ENCODE data around the gene HDAC5. TPM values are rescaled to one million over a fixed set of nuclear protein-coding genes. Genes with fewer than 3 reads are reported as not detected.

HDAC5 gene
- polyA plus RNA-seq, 1 of the 3 experiments (the other 2 are of a cell fraction) = 19.0 TPM

DNA sequence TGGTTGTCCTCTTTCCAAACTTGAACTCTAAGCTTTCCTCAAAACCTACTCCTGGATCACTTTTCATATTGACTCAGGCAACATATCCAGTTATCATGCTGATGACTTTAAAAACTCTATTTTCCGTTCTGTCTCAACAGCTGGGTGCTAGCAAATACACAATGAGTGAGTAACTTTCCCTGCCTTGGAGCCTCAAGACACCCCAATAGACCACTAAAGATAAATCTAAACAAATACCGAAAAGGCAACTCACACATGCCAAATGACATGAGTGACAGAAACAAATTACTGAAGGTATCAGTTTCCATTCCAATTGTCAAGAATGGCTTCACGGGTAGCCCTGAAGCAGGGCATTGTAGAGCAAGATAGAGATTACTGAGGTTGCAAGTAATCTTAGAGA, 93.0 kb downstream of the HDAC5 start:
- POLR2A ChIA-PET = no interaction called here
- WGBS (ENCODE audit: low lambda C conversion rate) = 99% methylated on average over 3 of the region's 3 CpGs

DNA sequence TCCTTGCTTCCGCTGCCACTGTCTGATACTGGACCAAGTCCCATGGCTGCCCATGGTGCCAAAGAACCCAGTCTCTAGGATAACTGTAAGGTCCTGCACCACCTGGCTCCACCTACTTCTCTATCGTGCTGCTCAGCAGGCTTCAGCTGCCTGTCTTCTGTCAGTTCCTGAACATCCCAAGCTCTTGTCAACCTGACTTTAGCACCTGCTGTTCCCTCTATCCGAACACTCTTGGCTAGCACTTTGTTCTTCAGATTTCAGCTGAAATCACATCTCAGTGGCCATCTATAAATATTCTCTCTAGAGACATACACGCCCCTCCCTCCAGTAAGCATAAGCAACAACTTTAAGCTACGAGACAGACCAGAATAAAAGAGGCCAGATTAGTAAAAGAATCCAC, 93.7 kb downstream of the HDAC5 start:
- Histone ChIP-seq H3K4me2 (no peak overlapping the region), H3K27me3 (ENCODE audit: insufficient read depth) (no peaks in the 10 kb centered on the region), H3K4me3 (ENCODE audit: low read depth in 2 of 2, low read length in 1 of 2) (no peak overlapping the region), H3K4me1 (ENCODE audit: control insufficient read depth in 1 of 2, insufficient read depth in 2 of 2, low read depth in 1 of 2, low read length in 1 of 2) (peaks cover 0 to 11% of the 10 kb centered on the region in 2 experiments; a peak in 1 of 4 replicates), H2AFZ (ENCODE audit: low read depth) (no peak overlapping the region), H4K20me1 (ENCODE audit: insufficient read depth) (no peaks in the 10 kb centered on the region), H3K9me2 (no peaks in the 10 kb centered on the region), H3K27ac (ENCODE audit: low read depth in 2 of 2, low read length in 1 of 2) (no peak overlapping the region), H3K9ac (no peak overlapping the region), H3K9me3 (no peaks in the 10 kb centered on the region), H3K79me2 (ENCODE audit: insufficient read depth) (no peaks in the 10 kb centered on the region; the same call in 1 of the 2 replicates), H3F3A (replicated peaks; ENCODE audit: insufficient read depth) (peaks cover 8% of the 10 kb centered on the region), H3K36me3 (replicated peaks in 1 of 2; ENCODE audit: control insufficient read depth in 1 of 2, insufficient read depth in 2 of 2, low read length in 1 of 2) (peaks cover 37% of the 10 kb centered on the region in 2 experiments)
- ChIA-PET POLR2A (no interaction called here), CTCF (interaction anchor here (0.8 to 3.2 kb wide), 4 partner anchors 12 to 151 kb away, joined by 3 to 15 read pairs (median 8); no protein-coding TSS in a partner anchor)
- WGBS (ENCODE audit: low lambda C conversion rate) = 97% methylated on average over 5 of the region's 5 CpGs
- no peak for DNase-seq
- no peak for TF ChIP-seq GATA2 (CRISPR knock-in tag; IDR thresholded peaks at IDR 0.05)
- TF ChIP-seq, protein P1, sequence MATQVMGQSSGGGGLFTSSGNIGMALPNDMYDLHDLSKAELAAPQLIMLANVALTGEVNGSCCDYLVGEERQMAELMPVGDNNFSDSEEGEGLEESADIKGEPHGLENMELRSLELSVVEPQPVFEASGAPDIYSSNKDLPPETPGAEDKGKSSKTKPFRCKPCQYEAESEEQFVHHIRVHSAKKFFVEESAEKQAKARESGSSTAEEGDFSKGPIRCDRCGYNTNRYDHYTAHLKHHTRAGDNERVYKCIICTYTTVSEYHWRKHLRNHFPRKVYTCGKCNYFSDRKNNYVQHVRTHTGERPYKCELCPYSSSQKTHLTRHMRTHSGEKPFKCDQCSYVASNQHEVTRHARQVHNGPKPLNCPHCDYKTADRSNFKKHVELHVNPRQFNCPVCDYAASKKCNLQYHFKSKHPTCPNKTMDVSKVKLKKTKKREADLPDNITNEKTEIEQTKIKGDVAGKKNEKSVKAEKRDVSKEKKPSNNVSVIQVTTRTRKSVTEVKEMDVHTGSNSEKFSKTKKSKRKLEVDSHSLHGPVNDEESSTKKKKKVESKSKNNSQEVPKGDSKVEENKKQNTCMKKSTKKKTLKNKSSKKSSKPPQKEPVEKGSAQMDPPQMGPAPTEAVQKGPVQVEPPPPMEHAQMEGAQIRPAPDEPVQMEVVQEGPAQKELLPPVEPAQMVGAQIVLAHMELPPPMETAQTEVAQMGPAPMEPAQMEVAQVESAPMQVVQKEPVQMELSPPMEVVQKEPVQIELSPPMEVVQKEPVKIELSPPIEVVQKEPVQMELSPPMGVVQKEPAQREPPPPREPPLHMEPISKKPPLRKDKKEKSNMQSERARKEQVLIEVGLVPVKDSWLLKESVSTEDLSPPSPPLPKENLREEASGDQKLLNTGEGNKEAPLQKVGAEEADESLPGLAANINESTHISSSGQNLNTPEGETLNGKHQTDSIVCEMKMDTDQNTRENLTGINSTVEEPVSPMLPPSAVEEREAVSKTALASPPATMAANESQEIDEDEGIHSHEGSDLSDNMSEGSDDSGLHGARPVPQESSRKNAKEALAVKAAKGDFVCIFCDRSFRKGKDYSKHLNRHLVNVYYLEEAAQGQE (IDR thresholded peaks at IDR 0.05; ENCODE audit: low read depth, low read length) = no peak
- TF ChIP-seq, protein P2, sequence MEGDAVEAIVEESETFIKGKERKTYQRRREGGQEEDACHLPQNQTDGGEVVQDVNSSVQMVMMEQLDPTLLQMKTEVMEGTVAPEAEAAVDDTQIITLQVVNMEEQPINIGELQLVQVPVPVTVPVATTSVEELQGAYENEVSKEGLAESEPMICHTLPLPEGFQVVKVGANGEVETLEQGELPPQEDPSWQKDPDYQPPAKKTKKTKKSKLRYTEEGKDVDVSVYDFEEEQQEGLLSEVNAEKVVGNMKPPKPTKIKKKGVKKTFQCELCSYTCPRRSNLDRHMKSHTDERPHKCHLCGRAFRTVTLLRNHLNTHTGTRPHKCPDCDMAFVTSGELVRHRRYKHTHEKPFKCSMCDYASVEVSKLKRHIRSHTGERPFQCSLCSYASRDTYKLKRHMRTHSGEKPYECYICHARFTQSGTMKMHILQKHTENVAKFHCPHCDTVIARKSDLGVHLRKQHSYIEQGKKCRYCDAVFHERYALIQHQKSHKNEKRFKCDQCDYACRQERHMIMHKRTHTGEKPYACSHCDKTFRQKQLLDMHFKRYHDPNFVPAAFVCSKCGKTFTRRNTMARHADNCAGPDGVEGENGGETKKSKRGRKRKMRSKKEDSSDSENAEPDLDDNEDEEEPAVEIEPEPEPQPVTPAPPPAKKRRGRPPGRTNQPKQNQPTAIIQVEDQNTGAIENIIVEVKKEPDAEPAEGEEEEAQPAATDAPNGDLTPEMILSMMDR (IDR thresholded peaks at IDR 0.05) = no peak
- TF ChIP-seq EP300 (IDR thresholded peaks at IDR 0.05; ENCODE audit: borderline replicate concordance in 1 of 2, low read depth in 1 of 2, low read length in 1 of 2) = no peak
- TF ChIP-seq NFIC (IDR thresholded peaks at IDR 0.05; ENCODE audit: borderline replicate concordance) = no peak
- no peak for TF ChIP-seq MEF2A (IDR thresholded peaks at IDR 0.05; ENCODE audit: borderline replicate concordance, low read depth)
- TF ChIP-seq ELF1 (IDR thresholded peaks at IDR 0.05) = no peak
- TF ChIP-seq POLR2AphosphoS5 (IDR thresholded peaks at IDR 0.05; ENCODE audit: low read depth, low read length) = no peak
- no peak for TF ChIP-seq FOSL2 (IDR thresholded peaks at IDR 0.05; ENCODE audit: borderline replicate concordance, low read depth)
- no peak for TF ChIP-seq RFX5 (IDR thresholded peaks at IDR 0.05; ENCODE audit: low read length)
- TF ChIP-seq NRF1 (IDR thresholded peaks at IDR 0.05; ENCODE audit: low read depth, low read length) = no peak
- no peak for TF ChIP-seq GABPA (IDR thresholded peaks at IDR 0.05; ENCODE audit: low read depth)
- no peak for TF ChIP-seq JUND (IDR thresholded peaks at IDR 0.05)
- TF ChIP-seq RAD21 (IDR thresholded peaks at IDR 0.05; ENCODE audit: low read length) = no peak
- no peak for TF ChIP-seq TAF1 (IDR thresholded peaks at IDR 0.05; ENCODE audit: borderline replicate concordance, low read depth, low read length)

More for the DNA sequence above, 93.0 kb downstream of the HDAC5 start:
- H2AFZ ChIP-seq (ENCODE audit: low read depth) = no peak overlapping the region
- H3K79me2 ChIP-seq (ENCODE audit: insufficient read depth) = no peaks in the 10 kb centered on the region; the same call in 1 of the 2 replicates
- H3K9me2 ChIP-seq = no peaks in the 10 kb centered on the region
- H3K9ac ChIP-seq = no peak overlapping the region
- peaks cover 0 to 3% of the 10 kb centered on the region in 2 experiments; a peak in 1 of 4 replicates for H3K4me1 ChIP-seq (ENCODE audit: control insufficient read depth in 1 of 2, insufficient read depth in 2 of 2, low read depth in 1 of 2, low read length in 1 of 2)
- no peaks in the 10 kb centered on the region for H3K9me3 ChIP-seq
- no peak overlapping the region for H3K27ac ChIP-seq (ENCODE audit: low read depth in 2 of 2, low read length in 1 of 2)
- H3K36me3 ChIP-seq (replicated peaks in 1 of 2; ENCODE audit: control insufficient read depth in 1 of 2, insufficient read depth in 2 of 2, low read length in 1 of 2) = peaks cover 37% of the 10 kb centered on the region in 2 experiments
- H3K4me2 ChIP-seq = no peak overlapping the region
- no peaks in the 10 kb centered on the region for H3K27me3 ChIP-seq (ENCODE audit: insufficient read depth)
- no peak overlapping the region for H3K4me3 ChIP-seq (ENCODE audit: low read depth in 2 of 2, low read length in 1 of 2)
- CTCF ChIA-PET = interaction anchor here (1.2 to 3.2 kb wide), 3 partner anchors 11 to 152 kb away, joined by 3 to 15 read pairs (median 12); no protein-coding TSS in a partner anchor
- DNase-seq = no peak
- peaks cover 8% of the 10 kb centered on the region for H3F3A ChIP-seq (replicated peaks; ENCODE audit: insufficient read depth)
- no peaks in the 10 kb centered on the region for H4K20me1 ChIP-seq (ENCODE audit: insufficient read depth)
- TF ChIP-seq, protein P3, sequence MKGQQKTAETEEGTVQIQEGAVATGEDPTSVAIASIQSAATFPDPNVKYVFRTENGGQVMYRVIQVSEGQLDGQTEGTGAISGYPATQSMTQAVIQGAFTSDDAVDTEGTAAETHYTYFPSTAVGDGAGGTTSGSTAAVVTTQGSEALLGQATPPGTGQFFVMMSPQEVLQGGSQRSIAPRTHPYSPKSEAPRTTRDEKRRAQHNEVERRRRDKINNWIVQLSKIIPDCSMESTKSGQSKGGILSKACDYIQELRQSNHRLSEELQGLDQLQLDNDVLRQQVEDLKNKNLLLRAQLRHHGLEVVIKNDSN (IDR thresholded peaks at IDR 0.05; ENCODE audit: borderline replicate concordance, low read depth) = no peak
- TF ChIP-seq GABPA (IDR thresholded peaks at IDR 0.05; ENCODE audit: low read depth) = no peak
- no peak for TF ChIP-seq NFIC (IDR thresholded peaks at IDR 0.05; ENCODE audit: borderline replicate concordance)
- TF ChIP-seq RAD21 (IDR thresholded peaks at IDR 0.05; ENCODE audit: low read length) = no peak
- no peak for TF ChIP-seq EZH2phosphoT487 (IDR thresholded peaks at IDR 0.05; ENCODE audit: borderline replicate concordance, low read depth)
- TF ChIP-seq, protein P4, sequence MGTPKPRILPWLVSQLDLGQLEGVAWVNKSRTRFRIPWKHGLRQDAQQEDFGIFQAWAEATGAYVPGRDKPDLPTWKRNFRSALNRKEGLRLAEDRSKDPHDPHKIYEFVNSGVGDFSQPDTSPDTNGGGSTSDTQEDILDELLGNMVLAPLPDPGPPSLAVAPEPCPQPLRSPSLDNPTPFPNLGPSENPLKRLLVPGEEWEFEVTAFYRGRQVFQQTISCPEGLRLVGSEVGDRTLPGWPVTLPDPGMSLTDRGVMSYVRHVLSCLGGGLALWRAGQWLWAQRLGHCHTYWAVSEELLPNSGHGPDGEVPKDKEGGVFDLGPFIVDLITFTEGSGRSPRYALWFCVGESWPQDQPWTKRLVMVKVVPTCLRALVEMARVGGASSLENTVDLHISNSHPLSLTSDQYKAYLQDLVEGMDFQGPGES (IDR thresholded peaks at IDR 0.05; ENCODE audit: low read depth, low read length) = no peak
- TF ChIP-seq TAF1 (IDR thresholded peaks at IDR 0.05; ENCODE audit: borderline replicate concordance, low read depth, low read length) = no peak
- no peak for TF ChIP-seq YY1 (IDR thresholded peaks at IDR 0.05; ENCODE audit: low read depth)
- no peak for TF ChIP-seq CHD2 (IDR thresholded peaks at IDR 0.05; ENCODE audit: low read length, partially characterized antibody)
- TF ChIP-seq, protein P5, sequence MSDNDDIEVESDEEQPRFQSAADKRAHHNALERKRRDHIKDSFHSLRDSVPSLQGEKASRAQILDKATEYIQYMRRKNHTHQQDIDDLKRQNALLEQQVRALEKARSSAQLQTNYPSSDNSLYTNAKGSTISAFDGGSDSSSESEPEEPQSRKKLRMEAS (IDR thresholded peaks at IDR 0.05; ENCODE audit: low read depth) = no peak
- no peak for TF ChIP-seq RCOR1 (IDR thresholded peaks at IDR 0.05; ENCODE audit: low read length)
- no peak for TF ChIP-seq RFX5 (IDR thresholded peaks at IDR 0.05; ENCODE audit: low read length)
